Astrocyte (in vitro differentiated cells and primary cell): Measurements from ENCODE around the gene SPRED2.

Experiments used
- EZH2 ChIP-seq: IDR thresholded peaks from 2 replicates; pipeline ENCODE4 v1.6.1; 2012; ENCODE audit warnings: mild to moderate bottlenecking, low read length, inconsistent platforms; ENCODE audit not compliant: insufficient read depth
- TF ChIP-seq, protein P1 (sequence below): IDR thresholded peaks from 2 replicates; pipeline ENCODE4 v1.5.1; 2011; ENCODE audit warnings: low read depth, mild to moderate bottlenecking, inconsistent platforms, low read length, moderate library complexity; ENCODE audit not compliant: insufficient read depth

DNA sequence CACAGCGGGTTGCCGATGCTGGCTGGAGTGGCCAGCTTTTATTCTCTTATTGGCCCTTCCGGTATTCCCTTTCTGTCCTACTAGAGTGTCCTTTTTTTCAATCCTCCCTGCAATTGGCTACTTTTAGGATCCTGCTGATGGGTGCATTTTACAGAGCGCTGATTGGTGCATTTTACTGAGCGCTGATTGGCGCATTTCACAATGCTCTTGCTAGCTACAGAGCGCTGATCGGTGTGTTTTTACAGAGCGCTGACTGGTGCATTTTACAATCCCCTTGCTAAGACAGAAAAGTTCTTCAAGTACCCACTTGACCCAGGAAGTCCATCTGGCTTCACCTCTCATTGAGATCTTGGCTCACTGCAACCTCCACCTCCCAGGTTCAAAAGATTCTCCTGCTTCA is 44.4 kb upstream of the SPRED2 start:
- no peak for TF ChIP-seq EZH2
- TF ChIP-seq, protein P1, sequence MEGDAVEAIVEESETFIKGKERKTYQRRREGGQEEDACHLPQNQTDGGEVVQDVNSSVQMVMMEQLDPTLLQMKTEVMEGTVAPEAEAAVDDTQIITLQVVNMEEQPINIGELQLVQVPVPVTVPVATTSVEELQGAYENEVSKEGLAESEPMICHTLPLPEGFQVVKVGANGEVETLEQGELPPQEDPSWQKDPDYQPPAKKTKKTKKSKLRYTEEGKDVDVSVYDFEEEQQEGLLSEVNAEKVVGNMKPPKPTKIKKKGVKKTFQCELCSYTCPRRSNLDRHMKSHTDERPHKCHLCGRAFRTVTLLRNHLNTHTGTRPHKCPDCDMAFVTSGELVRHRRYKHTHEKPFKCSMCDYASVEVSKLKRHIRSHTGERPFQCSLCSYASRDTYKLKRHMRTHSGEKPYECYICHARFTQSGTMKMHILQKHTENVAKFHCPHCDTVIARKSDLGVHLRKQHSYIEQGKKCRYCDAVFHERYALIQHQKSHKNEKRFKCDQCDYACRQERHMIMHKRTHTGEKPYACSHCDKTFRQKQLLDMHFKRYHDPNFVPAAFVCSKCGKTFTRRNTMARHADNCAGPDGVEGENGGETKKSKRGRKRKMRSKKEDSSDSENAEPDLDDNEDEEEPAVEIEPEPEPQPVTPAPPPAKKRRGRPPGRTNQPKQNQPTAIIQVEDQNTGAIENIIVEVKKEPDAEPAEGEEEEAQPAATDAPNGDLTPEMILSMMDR: no peak
